Parathyroid adenoma (tissue), 2 donors: Measurements from ENCODE around the gene PELI3.

Experiments used
- H2AFZ ChIP-seq: fragments of 300-600 bp; sonication (generic); one replicate; pipeline ENCODE4 v1.7.0; 2017; ENCODE audit warnings: antibody characterized with exemption, mild to moderate bottlenecking
- H3K27ac ChIP-seq: fragments of 300-600 bp; sonication (generic); one replicate; pipeline ENCODE4 v1.7.0; 2017
- H3K27me3 ChIP-seq: fragments of 300-600 bp; sonication (generic); one replicate; pipeline ENCODE4 v1.7.0; 2017; ENCODE audit warnings: low read length; ENCODE audit not compliant: control insufficient read depth, insufficient read depth
- H3K36me3 ChIP-seq: fragments of 300-600 bp; sonication (generic); one replicate; pipeline ENCODE4 v1.7.0; 2017; ENCODE audit warnings: low read length; ENCODE audit not compliant: control insufficient read depth, insufficient read depth
- H3K4me1 ChIP-seq: fragments of 300-600 bp; sonication (generic); one replicate; pipeline ENCODE4 v1.7.0; 2017; ENCODE audit warnings: control low read depth
- H3K4me2 ChIP-seq: fragments of 300-600 bp; sonication (generic); one replicate; pipeline ENCODE4 v1.7.0; 2017; ENCODE audit warnings: low read length
- H3K4me3 ChIP-seq: fragments of 300-600 bp; sonication (generic); one replicate; pipeline ENCODE4 v1.7.0; 2017; ENCODE audit warnings: low read depth, low read length
- H3K79me2 ChIP-seq: fragments of 300-600 bp; sonication (generic); one replicate; pipeline ENCODE4 v1.7.0; 2017; ENCODE audit warnings: control low read depth
- H3K9ac ChIP-seq: fragments of 300-600 bp; sonication (generic); one replicate; pipeline ENCODE4 v1.7.0; 2017; ENCODE audit warnings: mild to moderate bottlenecking
- H3K9me3 ChIP-seq: fragments of 300-600 bp; sonication (generic); one replicate; pipeline ENCODE4 v1.7.0; 2017; ENCODE audit warnings: low read length; ENCODE audit not compliant: control insufficient read depth
- TF ChIP-seq, protein P1 (sequence below): fragments of 300-600 bp; sonication (generic); IDR thresholded peaks from one replicate; pipeline ENCODE4 v1.7.0; 2017; ENCODE audit warnings: antibody characterized with exemption, mild to moderate bottlenecking
- donor health status: primary hyperparathyroidism.

PELI3 gene

DNA sequence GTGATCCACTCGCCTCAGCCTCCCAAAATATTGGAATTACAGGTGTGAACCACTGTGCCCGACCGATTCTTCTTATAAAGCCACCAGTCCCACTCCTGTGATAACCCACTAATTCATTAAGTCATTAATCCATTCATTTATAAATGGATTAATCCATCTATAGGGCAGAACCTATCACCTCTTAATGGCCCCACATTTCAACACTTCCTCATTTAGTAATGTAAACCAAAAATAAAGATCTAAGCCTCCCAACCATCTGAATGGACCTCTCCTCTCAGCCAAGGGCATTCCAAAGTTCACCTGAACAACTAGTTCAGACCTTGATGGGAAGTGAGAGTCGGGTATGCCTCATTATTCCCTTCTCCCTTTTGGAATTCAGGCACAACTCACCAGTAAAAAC is 18.2 kb upstream of the PELI3 start:
- Histone ChIP-seq H3K9ac (no peak overlapping the region), H3K4me2 (no peak overlapping the region), H3K9me3 (no peaks in the 10 kb centered on the region), H3K79me2 (no peaks in the 10 kb centered on the region), H3K27ac (no peak overlapping the region), H3K4me1 (no peaks in the 10 kb centered on the region), H3K4me3 (no peak overlapping the region), H3K27me3 (no peaks in the 10 kb centered on the region), H3K36me3 (no peaks in the 10 kb centered on the region), H2AFZ (no peak overlapping the region)
- TF ChIP-seq, protein P1, sequence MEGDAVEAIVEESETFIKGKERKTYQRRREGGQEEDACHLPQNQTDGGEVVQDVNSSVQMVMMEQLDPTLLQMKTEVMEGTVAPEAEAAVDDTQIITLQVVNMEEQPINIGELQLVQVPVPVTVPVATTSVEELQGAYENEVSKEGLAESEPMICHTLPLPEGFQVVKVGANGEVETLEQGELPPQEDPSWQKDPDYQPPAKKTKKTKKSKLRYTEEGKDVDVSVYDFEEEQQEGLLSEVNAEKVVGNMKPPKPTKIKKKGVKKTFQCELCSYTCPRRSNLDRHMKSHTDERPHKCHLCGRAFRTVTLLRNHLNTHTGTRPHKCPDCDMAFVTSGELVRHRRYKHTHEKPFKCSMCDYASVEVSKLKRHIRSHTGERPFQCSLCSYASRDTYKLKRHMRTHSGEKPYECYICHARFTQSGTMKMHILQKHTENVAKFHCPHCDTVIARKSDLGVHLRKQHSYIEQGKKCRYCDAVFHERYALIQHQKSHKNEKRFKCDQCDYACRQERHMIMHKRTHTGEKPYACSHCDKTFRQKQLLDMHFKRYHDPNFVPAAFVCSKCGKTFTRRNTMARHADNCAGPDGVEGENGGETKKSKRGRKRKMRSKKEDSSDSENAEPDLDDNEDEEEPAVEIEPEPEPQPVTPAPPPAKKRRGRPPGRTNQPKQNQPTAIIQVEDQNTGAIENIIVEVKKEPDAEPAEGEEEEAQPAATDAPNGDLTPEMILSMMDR, result no peak

- Histone ChIP-seq H3K4me3 (no peak overlapping the region), H3K79me2 (no peaks in the 10 kb centered on the region), H3K27ac (no peak overlapping the region), H3K4me1 (peaks cover 3% of the 10 kb centered on the region), H2AFZ (no peak overlapping the region), H3K9me3 (no peaks in the 10 kb centered on the region), H3K4me2 (no peak overlapping the region), H3K9ac (no peak overlapping the region), H3K27me3 (no peaks in the 10 kb centered on the region), H3K36me3 (no peaks in the 10 kb centered on the region)
- TF ChIP-seq, protein P1, result no peak
Observed at GRCh38 chr11:66450560-66450959, 16.1 kb upstream of the PELI3 start.

DNA sequence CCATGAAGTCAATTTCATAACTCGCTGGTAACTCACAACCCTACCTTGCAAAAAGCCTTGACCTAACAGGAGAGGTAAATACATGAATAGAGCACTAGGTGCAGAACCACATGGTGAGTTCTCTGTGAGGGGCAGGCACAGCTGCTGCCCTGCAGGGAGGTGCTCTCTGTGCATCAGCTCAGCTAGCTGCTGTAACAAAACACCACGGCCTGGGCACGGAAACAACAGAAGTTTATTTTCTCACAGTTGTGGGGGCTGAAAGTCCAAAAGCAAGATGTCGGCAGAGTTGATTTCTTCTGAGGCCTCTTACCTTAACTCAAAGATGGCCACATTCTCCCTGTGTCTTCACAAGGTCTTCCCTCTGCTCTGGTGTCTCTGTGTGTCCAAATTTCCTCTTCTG is 15.0 kb upstream of the PELI3 start:
- TF ChIP-seq, protein P1, result no peak
- Histone ChIP-seq H3K4me2 (no peak overlapping the region), H3K4me1 (peaks cover 3% of the 10 kb centered on the region), H3K4me3 (no peak overlapping the region), H3K9ac (no peak overlapping the region), H3K79me2 (no peaks in the 10 kb centered on the region), H2AFZ (no peak overlapping the region), H3K9me3 (no peaks in the 10 kb centered on the region), H3K27ac (no peak overlapping the region), H3K27me3 (no peaks in the 10 kb centered on the region), H3K36me3 (no peaks in the 10 kb centered on the region)

- TF ChIP-seq, protein P1, result no peak
- H3K4me1 ChIP-seq, result peaks cover 3% of the 10 kb centered on the region
- H3K36me3 ChIP-seq, result no peaks in the 10 kb centered on the region
- no peaks in the 10 kb centered on the region for H3K27me3 ChIP-seq
- no peak overlapping the region for H3K9ac ChIP-seq
- peak overlapping the region; percentile 45 for H2AFZ ChIP-seq
- peak overlapping the region; percentile 68 for H3K27ac ChIP-seq
- H3K9me3 ChIP-seq, result no peaks in the 10 kb centered on the region
- H3K4me2 ChIP-seq, result no peak overlapping the region
- H3K79me2 ChIP-seq, result no peaks in the 10 kb centered on the region
- no peak overlapping the region for H3K4me3 ChIP-seq
Observed at GRCh38 chr11:66454247-66454646, 12.5 kb upstream of the PELI3 start.

DNA sequence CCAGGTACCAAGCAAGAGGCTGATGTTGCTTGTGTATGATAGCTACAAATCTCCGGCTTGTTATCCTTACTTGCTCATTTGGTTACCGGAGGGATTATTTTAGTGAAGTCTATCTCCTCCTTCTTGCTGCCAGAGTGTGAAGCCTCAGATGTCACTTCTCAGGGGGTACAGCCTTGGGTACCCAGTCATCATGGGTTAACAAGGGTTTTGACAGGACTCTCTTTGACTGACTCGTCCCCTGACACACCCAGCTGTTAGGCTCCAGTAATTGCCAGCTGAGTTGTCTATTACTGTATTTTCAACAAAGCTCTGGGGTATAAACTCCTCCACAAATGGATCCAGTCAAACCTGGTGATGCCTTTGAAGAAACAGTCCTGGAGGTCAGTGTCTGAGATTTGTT is 11.9 kb upstream of the PELI3 start:
- Histone ChIP-seq H3K27ac (peak overlapping the region; percentile 68), H3K4me3 (no peak overlapping the region), H3K36me3 (no peaks in the 10 kb centered on the region), H3K79me2 (no peaks in the 10 kb centered on the region), H3K9me3 (no peaks in the 10 kb centered on the region), H3K9ac (no peak overlapping the region), H2AFZ (peak overlapping the region; percentile 45), H3K4me1 (peaks cover 3% of the 10 kb centered on the region), H3K4me2 (no peak overlapping the region), H3K27me3 (no peaks in the 10 kb centered on the region)
- TF ChIP-seq, protein P1, result no peak
